DMS153 treated with DMSO at 0.1 percent for 48 hours (cell line): ENCODE data around the gene ZNF577.

Experiments used
- DNase-seq: peaks from one replicate; lab custom pipeline; 2025; ENCODE audit not compliant: unreplicated experiment; lab: John Stamatoyannopoulos, UW

The ZNF577 gene

GRCh38 chr19:51873097-51873496, 14.7 kb downstream of the ZNF577 start:
- no peak for DNase-seq

GRCh38 chr19:51861870-51862622, 25.7 kb downstream of the ZNF577 start:
- DNase-seq, result no peak

GRCh38 chr19:51837145-51837544, 50.6 kb downstream of the ZNF577 start:
- DNase-seq, result no peak

- no peak for DNase-seq
Observed at GRCh38 chr19:51830274-51830673, 57.5 kb downstream of the ZNF577 start.

GRCh38 chr19:51824281-51825005, 63.3 kb downstream of the ZNF577 start:
- DNase-seq, result no peak

GRCh38 chr19:51822946-51823345, 64.8 kb downstream of the ZNF577 start:
- no peak for DNase-seq

- no peak for DNase-seq
Observed at GRCh38 chr19:51822325-51822724, 65.4 kb downstream of the ZNF577 start.

- DNase-seq, result no peak
Observed at GRCh38 chr19:51821921-51822320, 65.8 kb downstream of the ZNF577 start.

- DNase-seq, result no peak
Observed at GRCh38 chr19:51821456-51821855, 66.3 kb downstream of the ZNF577 start.
